Measurements from ENCODE around the gene CTPS1. TPM values are rescaled to one million over a fixed set of nuclear protein-coding genes. Genes with fewer than 3 reads are reported as not detected.

The CTPS1 gene
- total RNA-seq, 1 donor from 2014 or later: 60.5 TPM

DNA sequence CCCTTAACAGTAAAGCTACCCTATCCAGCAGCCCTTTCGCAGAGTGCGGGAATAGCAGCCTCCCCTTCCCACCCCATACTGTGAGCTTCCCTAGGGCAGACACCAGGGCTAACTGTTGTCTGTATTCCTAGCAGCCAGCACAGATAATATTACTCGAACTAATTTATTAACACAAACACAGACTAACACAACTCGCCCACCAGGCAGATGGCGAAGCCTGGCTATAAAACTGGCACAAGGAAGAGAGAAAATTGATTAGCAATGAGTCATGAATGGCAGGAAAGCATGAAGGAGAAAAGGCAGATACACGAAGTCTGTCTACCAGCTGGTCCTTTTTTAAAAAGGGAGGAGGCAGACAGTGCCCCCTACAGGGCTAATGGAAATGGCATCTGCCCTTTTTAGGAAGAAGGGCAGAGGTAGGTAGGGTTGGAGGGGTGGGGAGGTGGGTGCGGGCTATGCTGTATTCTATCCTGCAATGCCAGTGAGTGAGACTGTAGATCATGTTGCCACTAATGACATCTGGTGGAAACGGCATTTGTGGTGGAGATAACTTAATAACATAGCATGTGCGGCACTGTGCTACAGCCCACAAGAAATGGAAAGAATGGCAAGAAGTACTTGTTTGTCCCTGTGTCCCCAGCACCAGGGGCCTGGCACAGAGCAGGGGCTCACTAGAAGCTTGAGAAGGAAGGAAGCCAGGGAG, 30.6 kb upstream of the CTPS1 start:
- peak; percentile 76 for TF ChIP-seq CTCF (conservative IDR thresholded peaks at IDR 0.05)
- Mint-ChIP-seq H3K27me3 (no peaks in the 10 kb centered on the region), H3K4me3 (no peak overlapping the region), H3K27ac (peak overlapping the region; percentile 11), H3K36me3 (no peaks in the 10 kb centered on the region), H3K4me1 (ENCODE audit: unreplicated experiment) (peaks cover 10% of the 10 kb centered on the region), H3K9me3 (no peaks in the 10 kb centered on the region)
- no peak for DNase-seq (ENCODE audit: extremely low spot score, unreplicated experiment)

GRCh38 chr1:40949563-40949962, 29.9 kb upstream of the CTPS1 start:
- H3K9me3 Mint-ChIP-seq: no peaks in the 10 kb centered on the region
- no peaks in the 10 kb centered on the region for H3K36me3 Mint-ChIP-seq
- TF ChIP-seq CTCF (conservative IDR thresholded peaks at IDR 0.05): no peak
- peaks cover 5% of the 10 kb centered on the region for H3K4me1 Mint-ChIP-seq (ENCODE audit: unreplicated experiment)
- DNase-seq (ENCODE audit: extremely low spot score, unreplicated experiment): no peak
- no peaks in the 10 kb centered on the region for H3K27me3 Mint-ChIP-seq
- H3K4me3 Mint-ChIP-seq: no peak overlapping the region
- H3K27ac Mint-ChIP-seq: no peak overlapping the region

- peaks cover 4% of the 10 kb centered on the region for H3K4me1 Mint-ChIP-seq (ENCODE audit: unreplicated experiment)
- H3K36me3 Mint-ChIP-seq: no peaks in the 10 kb centered on the region
- peak; percentile 84 for DNase-seq (ENCODE audit: extremely low spot score, unreplicated experiment)
- H3K4me3 Mint-ChIP-seq: no peak overlapping the region
- peak; percentile 92 for TF ChIP-seq CTCF (conservative IDR thresholded peaks at IDR 0.05)
- H3K27me3 Mint-ChIP-seq: no peaks in the 10 kb centered on the region
- no peaks in the 10 kb centered on the region for H3K9me3 Mint-ChIP-seq
- peak overlapping the region; percentile 48 for H3K27ac Mint-ChIP-seq
Observed at GRCh38 chr1:40951943-40952743, 27.4 kb upstream of the CTPS1 start.

DNA sequence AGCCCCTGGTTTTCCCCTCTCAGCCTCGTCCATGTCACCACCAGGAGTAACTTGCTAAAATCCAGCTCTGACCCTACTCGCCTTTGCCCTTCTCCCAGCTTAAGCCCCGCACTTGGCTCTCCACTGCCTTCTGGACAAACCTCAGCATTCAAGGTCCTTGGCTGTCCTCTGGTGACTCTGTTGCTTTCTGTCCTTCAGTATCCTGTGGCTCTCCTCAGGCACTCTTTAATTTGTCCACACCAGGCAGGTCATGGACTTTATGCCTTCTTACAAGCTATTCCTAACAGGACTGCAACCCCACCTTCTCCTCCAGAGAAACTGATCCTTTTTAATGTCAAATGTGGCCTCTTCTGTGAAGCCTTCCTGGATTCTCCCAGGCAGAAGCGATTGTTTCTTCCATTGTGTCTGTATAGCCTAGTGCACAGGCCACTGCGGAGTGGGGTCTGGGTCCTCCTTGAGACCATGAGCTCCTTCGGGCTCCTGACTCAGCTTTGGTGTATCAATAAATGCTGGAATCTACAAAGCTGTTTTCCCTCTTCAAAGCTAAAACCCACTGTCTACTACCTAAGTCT, 26.7 kb upstream of the CTPS1 start:
- Mint-ChIP-seq H3K9me3 (no peaks in the 10 kb centered on the region), H3K4me1 (ENCODE audit: unreplicated experiment) (peaks cover 4% of the 10 kb centered on the region), H3K36me3 (no peaks in the 10 kb centered on the region), H3K4me3 (no peak overlapping the region), H3K27ac (peak overlapping the region; percentile 48), H3K27me3 (no peaks in the 10 kb centered on the region)
- peak; percentile 14 for TF ChIP-seq CTCF (conservative IDR thresholded peaks at IDR 0.05)
- no peak for DNase-seq (ENCODE audit: extremely low spot score, unreplicated experiment)

DNA sequence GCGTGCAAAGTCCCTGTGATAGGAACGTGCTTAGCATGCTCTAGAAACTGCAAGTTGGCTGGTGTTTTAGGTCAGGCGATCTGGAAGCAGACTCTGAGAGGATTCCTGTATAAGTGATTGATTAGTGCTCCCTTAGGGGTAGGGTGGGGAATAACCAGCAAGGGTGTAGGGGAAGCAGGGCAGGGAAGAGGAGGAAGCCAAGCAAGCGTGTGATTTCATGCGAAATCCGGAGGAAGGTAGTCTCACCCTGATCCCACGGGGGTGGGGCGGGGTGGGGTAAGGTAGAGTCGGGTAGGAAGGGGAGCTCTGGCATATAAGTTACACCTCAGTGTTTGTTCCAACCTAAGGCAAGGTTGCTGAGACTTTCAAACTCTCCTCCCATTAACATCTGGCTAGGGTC, 24.9 kb upstream of the CTPS1 start:
- no peaks in the 10 kb centered on the region for H3K4me1 Mint-ChIP-seq (ENCODE audit: unreplicated experiment)
- peak overlapping the region; percentile 74 for H3K4me3 Mint-ChIP-seq
- H3K27me3 Mint-ChIP-seq: no peaks in the 10 kb centered on the region
- no peak for DNase-seq (ENCODE audit: extremely low spot score, unreplicated experiment)
- H3K9me3 Mint-ChIP-seq: no peaks in the 10 kb centered on the region
- peak overlapping the region; percentile 97 for H3K27ac Mint-ChIP-seq
- H3K36me3 Mint-ChIP-seq: no peaks in the 10 kb centered on the region
- TF ChIP-seq CTCF (conservative IDR thresholded peaks at IDR 0.05): no peak

All from type B pancreatic cell (in vitro differentiated cells).